Cardiac fibroblast (primary cell): ENCODE results near the gene TATDN2.

Experiments
- DNase-seq, 2 donors: peaks; one replicate each; pipeline versions ENCODE4 v3.0.0 to v3.0.0-alpha.2; 2010; ENCODE audit warnings: low read depth in 2 of 2
- H3K4me3 ChIP-seq, 2 donors: replicated peaks in 1 of 2; 1 replicate in 1 of 2; 2 replicates in 1 of 2; pipeline ENCODE4 v1.5.1; 2011; ENCODE audit warnings: low read depth in 2 of 2, low read length in 2 of 2, mild to moderate bottlenecking in 2 of 2, moderate library complexity in 1 of 2
- CTCF ChIP-seq: IDR thresholded peaks from one replicate; pipeline ENCODE4 v1.5.1; 2011; ENCODE audit warnings: low read depth, mild to moderate bottlenecking, low read length, inconsistent platforms

TATDN2 gene

GRCh38 chr3:10226293-10226692 lies 22.0 kb upstream of the TATDN2 start:
- no peak overlapping the region for H3K4me3 ChIP-seq
- TF ChIP-seq CTCF = no peak
- DNase-seq = no peak

GRCh38 chr3:10228248-10228950 lies 19.9 kb upstream of the TATDN2 start:
- TF ChIP-seq CTCF = no peak
- H3K4me3 ChIP-seq = no peak overlapping the region
- DNase-seq = peak; percentile 50 to 60

GRCh38 chr3:10229576-10229975 lies 18.7 kb upstream of the TATDN2 start:
- DNase-seq = no peak
- TF ChIP-seq CTCF = no peak
- no peak overlapping the region for H3K4me3 ChIP-seq

GRCh38 chr3:10232137-10232536 lies 16.1 kb upstream of the TATDN2 start:
- no peak for DNase-seq
- H3K4me3 ChIP-seq = no peak overlapping the region
- no peak for TF ChIP-seq CTCF

GRCh38 chr3:10233988-10234387 lies 14.3 kb upstream of the TATDN2 start:
- no peak for DNase-seq
- no peak for TF ChIP-seq CTCF
- H3K4me3 ChIP-seq = no peak overlapping the region

- no peak for TF ChIP-seq CTCF
- no peak for DNase-seq
- no peak overlapping the region for H3K4me3 ChIP-seq
Measured at GRCh38 chr3:10234526-10235230, 13.6 kb upstream of the TATDN2 start.
